Measurements from ENCODE around the gene ERCC1. TPM values are rescaled to one million over a fixed set of nuclear protein-coding genes. Genes with fewer than 3 reads are reported as not detected.

Gene ERCC1
- total RNA-seq = 55.0 TPM

DNA sequence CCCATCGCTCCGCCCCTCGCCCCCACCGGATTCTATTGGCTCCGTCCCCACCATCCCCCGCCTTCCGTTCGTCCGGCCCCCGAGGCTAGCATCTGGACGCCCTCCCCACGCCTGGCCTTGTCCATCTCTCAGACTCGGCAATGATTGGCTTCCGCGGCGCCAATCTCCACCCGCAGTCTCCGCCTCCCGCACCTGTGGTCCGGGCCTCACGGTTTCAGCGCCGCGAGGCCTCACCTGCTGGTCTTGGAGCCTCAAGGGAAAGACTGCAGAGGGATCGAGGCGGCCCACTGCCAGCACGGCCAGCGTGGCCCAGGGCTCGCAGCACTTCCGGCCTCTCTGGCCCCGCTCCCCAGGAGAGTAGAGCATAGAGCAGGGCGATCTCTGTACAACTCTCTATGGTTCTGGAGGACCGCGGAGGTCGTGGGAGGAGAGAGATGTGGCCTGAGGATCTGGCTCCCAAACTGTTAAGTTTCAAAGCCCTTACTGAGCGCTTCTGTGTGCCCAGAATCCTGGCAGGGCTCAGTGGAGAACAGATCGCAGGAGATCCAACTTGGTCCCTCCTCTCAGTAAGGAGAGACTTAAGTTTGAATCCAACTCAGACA lies at the start of gene ERCC1:
TSS of gene ERCC1 (minus strand) at position 329 of the 602 bp plus-strand sequence. CDS start 543 bp downstream, outside the sequence.
- FAIRE-seq (no peak), DNase-seq (ENCODE audit: low spot score in 2 of 2) (peak; percentile 84 to 93)

DNA sequence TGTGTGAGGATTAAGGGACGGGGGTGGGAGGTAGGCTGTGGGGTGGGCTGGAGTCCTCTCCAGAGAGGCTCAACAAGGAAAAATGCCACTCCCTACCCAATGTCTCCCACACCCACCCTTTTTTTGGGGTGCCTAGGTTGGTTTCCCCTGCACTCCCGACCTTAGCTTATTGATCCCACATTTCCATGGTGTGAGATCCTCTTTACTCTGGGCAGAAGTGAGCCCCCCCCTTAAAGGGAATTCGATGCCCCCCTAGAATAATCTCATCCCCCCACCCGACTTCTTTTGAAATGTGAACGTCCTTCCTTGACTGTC lies 49.6 kb upstream of the ERCC1 start:
- DNase-seq (ENCODE audit: low spot score in 2 of 2) = no peak
- FAIRE-seq = no peak

DNA sequence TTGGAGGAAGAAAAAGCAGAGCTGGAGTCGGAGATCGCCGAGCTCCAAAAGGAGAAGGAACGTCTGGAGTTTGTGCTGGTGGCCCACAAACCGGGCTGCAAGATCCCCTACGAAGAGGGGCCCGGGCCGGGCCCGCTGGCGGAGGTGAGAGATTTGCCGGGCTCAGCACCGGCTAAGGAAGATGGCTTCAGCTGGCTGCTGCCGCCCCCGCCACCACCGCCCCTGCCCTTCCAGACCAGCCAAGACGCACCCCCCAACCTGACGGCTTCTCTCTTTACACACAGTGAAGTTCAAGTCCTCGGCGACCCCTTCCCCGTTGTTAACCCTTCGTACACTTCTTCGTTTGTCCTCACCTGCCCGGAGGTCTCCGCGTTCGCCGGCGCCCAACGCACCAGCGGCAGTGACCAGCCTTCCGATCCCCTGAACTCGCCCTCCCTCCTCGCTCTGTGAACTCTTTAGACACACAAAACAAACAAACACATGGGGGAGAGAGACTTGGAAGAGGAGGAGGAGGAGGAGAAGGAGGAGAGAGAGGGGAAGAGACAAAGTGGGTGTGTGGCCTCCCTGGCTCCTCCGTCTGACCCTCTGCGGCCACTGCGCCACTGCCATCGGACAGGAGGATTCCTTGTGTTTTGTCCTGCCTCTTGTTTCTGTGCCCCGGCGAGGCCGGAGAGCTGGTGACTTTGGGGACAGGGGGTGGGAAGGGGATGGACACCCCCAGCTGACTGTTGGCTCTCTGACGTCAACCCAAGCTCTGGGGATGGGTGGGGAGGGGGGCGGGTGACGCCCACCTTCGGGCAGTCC lies 49.0 kb upstream of the ERCC1 start:
- DNase-seq (ENCODE audit: low spot score in 2 of 2) (no peak), FAIRE-seq (no peak)

DNA sequence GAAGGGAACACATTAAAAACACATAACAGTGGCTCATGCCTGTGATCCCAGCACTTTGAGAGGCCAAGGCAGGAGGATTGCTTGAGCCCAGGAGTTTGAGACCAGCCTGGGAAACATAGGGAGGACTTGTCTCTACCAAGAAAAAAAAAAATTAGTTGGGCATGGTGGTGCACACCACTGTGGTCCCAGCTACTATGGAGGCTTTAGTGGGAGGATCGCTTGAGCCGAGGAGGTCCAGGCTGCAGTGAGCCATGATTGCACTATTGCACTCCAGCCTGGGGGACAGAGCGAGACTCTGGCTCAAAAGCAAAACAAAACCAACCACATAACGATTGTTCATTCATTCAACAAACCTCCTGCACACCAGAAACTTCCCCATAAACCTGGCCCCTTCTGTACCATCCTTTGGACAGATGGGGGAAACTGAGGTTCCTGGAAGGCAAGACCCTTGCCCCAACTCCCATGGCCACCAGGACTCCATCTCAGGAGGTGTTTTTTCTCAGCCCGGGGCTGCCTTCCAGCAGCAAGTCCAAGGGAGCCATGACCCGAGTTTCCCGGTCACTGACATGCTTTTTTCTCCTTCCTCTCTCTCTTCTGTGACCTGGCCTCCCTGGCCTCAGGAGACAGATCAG lies 48.3 kb upstream of the ERCC1 start:
- DNase-seq (ENCODE audit: low spot score in 2 of 2) = no peak
- FAIRE-seq = no peak

DNA sequence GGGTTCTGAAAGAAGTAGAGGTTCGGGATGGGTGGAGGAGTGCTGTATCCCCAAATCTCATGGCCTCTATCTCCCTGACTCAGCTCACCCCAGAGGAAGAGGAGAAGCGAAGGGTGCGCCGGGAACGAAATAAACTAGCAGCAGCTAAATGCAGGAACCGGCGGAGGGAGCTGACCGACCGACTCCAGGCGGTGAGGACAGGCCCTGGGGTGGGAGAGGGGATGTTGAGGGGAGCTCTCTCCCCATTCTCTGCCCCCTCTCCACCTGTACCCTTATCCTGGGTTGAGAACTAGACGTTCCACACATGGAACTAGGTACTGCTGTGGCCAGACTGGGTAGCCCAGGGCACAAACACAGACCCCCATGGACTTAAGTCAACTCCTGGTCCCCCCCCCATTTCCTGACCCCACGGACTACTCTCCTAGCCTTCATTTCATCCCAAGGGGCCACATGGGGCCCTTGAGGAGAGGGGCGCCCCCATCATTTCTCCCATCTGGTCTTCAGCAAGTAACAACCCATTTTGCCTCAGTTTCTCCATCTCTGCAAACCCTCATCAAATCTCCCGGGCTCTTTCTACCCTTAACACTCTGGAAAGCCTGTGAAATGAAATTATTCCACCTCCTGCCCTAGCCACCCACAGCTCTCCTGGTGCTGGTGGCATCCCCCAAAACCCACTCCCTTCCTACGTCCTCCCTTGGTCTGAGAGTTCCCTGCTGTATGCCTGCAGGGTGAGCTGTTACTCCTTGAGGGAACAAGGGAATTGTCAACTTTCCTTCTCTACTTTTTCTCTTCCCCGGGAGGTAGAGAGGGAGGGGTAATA lies 47.6 kb upstream of the ERCC1 start:
- FAIRE-seq = no peak
- DNase-seq (ENCODE audit: low spot score in 2 of 2) = no peak

DNA sequence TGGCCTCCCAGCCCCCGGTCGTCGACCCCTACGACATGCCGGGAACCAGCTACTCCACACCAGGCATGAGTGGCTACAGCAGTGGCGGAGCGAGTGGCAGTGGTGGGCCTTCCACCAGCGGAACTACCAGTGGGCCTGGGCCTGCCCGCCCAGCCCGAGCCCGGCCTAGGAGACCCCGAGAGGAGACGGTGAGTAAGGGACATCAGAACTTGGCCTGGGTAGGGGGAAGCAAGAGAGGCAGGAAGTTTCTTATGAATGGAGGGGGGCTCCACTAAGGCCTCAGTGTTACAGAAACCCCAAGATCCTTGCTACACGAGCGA lies 47.0 kb upstream of the ERCC1 start:
- FAIRE-seq (no peak), DNase-seq (ENCODE audit: low spot score in 2 of 2) (no peak)

DNA sequence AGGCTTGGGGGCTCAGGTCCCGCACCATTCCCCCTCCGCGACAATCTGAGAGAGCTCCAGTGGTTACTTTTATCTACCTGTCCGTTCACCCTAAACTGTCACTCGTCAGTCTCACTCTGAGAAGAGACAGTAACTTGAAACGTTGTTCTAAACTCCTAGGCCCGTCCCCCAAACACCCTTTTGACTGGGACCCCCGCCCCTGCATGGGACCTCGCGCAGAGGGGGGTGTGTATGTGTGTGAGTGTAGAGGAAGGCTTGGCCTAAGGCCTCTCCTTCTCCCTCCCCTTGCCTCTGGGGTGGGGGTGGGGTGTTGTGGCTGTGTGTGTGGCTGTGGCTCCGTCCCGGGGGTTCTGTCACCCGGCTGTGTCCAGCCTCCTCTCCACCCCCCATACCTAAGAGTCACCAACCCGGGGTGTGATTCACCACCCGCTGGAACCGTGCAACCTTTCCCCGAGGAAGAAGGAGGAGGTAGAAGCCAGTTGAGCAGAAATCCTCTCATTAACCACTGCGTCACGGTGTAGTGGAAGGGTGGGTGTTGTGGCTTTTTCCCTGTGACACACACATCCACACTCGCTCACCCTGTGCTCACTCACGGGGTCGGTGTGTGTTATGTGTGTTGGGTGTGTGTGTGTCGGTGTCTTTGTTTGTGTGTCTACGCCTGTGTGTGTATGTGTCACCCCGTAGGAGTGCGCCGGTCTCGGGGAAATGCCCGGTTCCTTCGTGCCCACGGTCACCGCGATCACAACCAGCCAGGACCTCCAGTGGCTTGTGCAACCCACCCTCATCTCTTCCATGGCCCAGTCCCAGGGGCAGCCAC lies 46.4 kb upstream of the ERCC1 start:
- FAIRE-seq (no peak), DNase-seq (ENCODE audit: low spot score in 2 of 2) (no peak)

DNA sequence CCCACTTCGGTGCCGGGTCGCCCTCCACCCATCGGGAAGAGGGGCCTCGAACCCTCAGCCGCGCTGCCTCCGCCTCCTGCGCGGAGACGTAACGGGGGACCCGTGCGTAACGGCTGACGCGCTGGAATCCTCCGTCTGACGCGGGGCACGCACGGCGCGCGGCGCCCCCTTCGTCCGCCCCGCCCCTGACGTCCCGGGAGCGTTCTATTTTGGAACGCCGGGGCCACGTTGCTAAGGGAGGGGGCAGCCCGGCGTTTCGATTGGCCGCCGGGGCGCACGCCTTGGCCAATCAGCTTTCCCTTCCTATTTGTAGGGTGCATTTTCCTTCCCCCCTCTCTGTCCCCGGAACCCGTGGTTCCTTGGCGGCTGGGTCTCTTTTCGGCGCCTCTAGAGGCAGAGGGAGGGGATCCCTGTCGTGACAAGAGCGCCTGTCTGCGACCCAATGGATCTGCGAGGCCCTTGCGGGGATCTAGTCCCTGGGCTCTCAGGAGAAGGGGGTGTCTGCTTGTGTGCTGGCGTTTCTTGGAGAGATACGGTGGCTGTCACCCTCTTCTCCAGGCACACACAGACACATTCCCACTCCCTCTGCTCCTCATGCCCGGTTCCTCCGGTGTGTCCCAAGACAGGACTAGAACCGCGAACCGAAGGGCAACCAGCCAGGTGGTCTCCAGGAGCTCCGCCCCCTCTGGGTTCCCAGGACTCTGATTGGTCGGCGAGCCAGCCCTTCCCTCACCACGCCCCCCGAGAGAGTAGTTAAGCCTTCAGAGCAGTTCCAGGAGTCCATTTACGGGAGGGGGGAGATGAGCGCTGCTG lies 45.6 kb upstream of the ERCC1 start:
- peak; percentile 87 to 88 for DNase-seq (ENCODE audit: low spot score in 2 of 2)
- FAIRE-seq = no peak

DNA sequence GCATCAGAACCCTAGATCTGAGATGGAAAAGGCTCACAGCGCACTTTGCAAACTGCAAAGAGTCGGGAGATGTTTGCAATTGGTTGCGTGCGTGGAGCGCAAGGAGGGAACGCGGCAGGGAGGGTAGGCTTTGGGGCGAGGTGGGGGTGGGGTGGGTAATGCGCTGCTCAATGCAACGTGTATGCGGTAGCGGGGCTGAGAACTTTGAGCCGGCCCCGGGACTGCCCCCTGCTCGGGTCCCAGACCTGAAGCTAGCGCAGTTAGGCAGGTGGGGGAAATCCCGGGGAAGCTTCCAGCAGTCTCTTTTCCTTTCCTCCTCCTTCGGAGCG lies 45.0 kb upstream of the ERCC1 start:
- FAIRE-seq (no peak), DNase-seq (ENCODE audit: low spot score in 2 of 2) (no peak)

DNA sequence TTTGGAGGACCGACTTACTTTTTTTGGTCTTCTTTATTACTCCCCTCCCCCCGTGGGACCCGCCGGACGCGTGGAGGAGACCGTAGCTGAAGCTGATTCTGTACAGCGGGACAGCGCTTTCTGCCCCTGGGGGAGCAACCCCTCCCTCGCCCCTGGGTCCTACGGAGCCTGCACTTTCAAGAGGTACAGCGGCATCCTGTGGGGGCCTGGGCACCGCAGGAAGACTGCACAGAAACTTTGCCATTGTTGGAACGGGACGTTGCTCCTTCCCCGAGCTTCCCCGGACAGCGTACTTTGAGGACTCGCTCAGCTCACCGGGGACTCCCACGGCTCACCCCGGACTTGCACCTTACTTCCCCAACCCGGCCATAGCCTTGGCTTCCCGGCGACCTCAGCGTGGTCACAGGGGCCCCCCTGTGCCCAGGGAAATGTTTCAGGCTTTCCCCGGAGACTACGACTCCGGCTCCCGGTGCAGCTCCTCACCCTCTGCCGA lies 44.5 kb upstream of the ERCC1 start:
- FAIRE-seq = no peak
- no peak for DNase-seq (ENCODE audit: low spot score in 2 of 2)

DNA sequence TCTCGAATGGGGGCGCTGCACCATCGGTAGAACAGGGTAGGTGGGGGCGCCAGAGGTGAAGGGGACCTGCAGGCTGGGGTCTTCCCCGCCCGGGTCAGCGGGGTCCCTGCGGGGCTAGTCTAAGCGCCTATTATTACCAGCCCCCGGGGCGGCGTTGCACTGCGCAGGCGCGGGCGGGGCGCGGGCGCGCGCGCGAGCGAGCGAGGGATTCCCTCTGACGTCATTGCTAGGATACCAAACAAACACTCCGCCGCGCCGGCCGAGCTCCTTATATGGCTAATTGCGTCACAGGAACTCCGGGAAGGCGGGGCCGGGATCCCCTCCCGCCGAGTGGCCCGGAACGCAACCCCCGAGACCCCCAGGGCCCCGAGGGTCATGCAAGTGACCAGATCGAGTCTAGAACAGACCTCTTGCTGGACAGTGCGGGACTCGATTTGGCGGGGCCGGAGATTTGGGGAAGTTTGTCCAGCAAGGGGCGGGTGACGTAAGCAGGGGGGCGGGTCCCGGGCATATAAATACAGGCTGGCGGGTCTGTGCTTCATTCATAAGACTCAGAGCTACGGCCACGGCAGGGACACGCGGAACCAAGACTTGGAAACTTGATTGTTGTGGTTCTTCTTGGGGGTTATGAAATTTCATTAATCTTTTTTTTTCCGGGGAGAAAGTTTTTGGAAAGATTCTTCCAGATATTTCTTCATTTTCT lies 43.9 kb upstream of the ERCC1 start, which contains the start of gene FOSB:
TSS of gene FOSB (plus strand) at position 541 of the 703 bp plus-strand sequence. CDS start 591 bp downstream, outside the sequence.
- FAIRE-seq (no peak), DNase-seq (ENCODE audit: low spot score in 2 of 2) (peak; percentile 97 to 99)

DNA sequence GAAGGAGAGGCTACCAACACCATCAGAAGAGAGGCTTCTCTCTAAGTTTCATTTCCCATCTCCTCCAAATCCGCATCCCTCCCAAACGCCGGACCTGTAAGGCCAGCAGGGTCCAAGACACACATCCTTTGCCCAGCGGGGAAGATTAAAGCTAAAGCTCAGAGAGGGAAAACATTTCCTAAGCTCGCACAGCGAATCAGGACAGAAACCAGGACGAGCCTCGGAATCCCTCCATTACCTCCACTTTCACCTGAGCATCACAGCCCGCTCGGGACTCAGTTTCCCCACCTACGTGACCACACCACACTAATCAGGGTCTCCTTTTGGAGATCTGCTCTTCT lies 43.4 kb upstream of the ERCC1 start:
- FAIRE-seq = no peak
- no peak for DNase-seq (ENCODE audit: low spot score in 2 of 2)

DNA sequence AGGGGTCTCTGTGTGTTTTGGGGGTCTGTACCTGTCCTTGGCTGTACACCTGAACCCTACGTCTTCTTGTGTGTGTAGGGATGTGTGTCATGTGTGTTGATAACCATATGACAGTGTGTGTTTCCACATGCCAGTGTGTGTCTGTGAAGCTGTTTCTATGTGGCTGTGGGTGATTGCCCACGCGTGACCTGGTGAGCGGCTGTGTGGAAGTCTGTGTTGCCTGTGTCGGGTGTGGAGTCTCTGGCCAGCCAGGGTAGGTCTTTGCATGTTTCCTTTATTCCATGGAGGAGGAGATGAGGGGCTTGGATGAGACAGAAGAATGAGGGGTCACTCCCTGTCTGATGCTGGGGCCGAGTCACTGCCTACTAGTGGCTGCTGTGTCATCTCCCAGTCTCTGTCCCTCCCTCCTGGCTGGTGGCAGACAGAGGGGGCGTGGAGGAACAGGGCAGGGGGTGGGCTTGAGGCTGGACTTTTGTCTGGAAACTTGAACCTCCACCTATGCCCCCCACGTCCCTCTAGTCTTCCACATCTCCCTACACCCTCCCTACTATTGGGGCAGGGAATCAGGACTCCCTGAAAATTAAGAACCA lies 41.2 kb upstream of the ERCC1 start:
- DNase-seq (ENCODE audit: low spot score in 2 of 2) (no peak), FAIRE-seq (no peak)

DNA sequence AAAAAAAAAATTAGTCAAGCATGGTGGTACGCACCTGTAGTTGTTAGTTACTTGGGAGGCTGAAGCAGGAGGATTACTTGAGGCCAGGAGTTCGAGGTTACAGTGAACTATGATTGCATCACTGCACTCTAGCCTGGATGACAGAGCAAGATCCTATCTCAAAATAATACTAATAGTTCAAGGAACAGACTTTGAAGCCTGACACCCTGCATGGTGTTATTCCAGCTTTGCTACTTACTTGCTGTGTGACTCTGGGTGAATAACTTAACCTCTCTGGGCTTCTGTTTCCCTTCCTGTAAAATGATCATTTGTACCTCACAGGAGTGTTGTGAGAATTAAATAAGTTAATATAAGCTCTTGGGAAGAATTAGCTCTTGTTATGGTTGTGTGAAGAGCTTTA lies 40.6 kb upstream of the ERCC1 start:
- FAIRE-seq (no peak), DNase-seq (ENCODE audit: low spot score in 2 of 2) (no peak)

DNA sequence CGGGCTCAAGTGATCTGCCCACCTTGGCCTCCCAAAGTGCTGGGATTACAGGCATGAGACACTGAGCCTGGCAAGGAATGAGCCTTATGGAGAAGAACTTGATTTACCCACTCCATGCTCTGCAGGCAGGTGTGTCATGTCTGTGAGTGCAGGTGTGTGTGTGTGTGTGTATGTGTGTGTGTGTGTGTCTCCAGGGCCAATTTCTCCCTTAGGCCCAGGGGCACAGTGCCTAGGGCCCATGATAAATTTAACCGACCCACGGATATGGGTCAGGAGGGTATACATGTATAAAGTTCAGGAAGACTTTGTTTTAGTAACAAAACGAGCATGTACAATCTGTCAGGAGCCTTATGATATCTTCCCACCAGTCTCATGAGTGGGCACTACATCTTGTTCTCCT lies 39.5 kb upstream of the ERCC1 start:
- DNase-seq (ENCODE audit: low spot score in 2 of 2) (no peak), FAIRE-seq (no peak)

DNA sequence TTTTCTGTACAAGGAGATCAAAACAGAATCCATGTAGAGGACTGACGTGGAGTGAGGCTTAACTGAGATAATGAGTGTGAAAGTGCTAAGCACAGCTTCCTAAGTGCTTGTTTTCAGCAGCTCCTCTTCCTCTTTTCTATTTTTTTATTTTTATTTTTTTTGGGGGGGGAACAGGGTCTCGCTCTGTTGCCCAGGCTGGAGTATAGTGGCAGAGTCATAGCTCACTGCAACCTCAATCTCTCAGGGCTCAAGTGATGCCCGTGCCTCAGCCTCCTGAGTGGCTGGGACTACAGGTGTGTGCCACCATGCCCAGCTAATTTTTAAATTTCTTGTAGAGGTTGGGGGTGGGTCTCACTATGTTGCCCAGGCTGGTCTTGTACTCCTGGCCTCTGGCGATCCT lies 38.5 kb upstream of the ERCC1 start:
- DNase-seq (ENCODE audit: low spot score in 2 of 2) (no peak), FAIRE-seq (no peak)

DNA sequence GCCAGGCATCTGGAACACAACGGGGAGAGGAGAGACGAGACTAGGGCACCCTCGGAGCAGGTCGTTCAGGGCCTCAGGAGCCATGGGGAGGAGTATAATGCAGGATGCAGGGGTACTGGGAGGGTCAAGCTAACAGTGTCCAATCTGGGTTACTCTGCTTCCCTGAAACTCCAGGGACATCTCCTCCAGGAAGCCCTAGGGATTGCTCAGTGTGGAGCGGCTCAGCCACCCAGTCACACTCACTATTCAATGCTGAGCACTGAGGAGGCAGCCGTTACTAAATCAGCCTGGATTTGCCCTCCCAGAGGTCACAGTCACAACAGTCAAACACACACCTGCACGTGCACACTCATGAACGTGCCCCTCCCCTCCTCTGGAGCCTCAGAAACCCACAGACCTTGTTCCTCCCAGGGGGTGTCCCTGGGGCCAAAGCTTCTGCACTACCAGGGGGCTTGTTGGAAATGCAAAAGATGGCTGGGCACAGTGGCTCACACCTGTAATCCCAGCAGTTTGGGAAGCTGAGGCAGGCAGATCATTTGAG lies 37.2 kb upstream of the ERCC1 start:
- FAIRE-seq (no peak), DNase-seq (ENCODE audit: low spot score in 2 of 2) (no peak)

DNA sequence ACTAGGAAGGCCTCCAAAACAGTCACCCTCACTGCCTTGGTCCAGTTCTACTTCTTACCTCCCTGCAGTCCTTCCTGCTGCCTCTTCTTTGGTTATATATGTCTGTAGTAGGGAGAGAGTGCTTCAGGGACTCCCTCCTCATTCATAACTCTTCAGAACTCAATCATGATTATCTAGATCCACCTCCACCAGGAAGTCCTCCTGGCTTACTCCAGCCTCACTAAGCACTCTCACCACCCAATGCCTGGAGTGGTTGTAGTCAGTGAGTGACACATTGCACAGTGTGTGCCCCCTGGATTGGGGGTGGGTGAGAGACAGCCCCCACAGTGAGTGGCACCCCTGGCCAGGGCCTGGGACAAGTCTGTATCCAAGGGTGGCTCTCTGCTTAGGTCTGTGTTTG lies 34.1 kb upstream of the ERCC1 start:
- no peak for DNase-seq (ENCODE audit: low spot score in 2 of 2)
- FAIRE-seq = no peak
